ENCODE data around the gene CGB3. TPM values are rescaled to one million over a fixed set of nuclear protein-coding genes. Genes with fewer than 3 reads are reported as not detected.

CGB3 gene
- total RNA-seq, 1 donor from 2014 or later = not detected

- H3K27me3 Mint-ChIP-seq = no peaks in the 10 kb centered on the region
- TF ChIP-seq CTCF (IDR thresholded peaks at IDR 0.05; ENCODE audit: unreplicated experiment) = no peak
- no peak for DNase-seq (ENCODE audit: low spot score, unreplicated experiment)
- no peaks in the 10 kb centered on the region for H3K9me3 Mint-ChIP-seq (ENCODE audit: low read depth)
- peaks cover 6% of the 10 kb centered on the region for H3K4me1 Mint-ChIP-seq (ENCODE audit: low read depth)
- no peak overlapping the region for H3K4me3 Mint-ChIP-seq (ENCODE audit: low read depth)
- no peak overlapping the region for H3K27ac Mint-ChIP-seq
- peaks cover 14% of the 10 kb centered on the region for H3K36me3 Mint-ChIP-seq (ENCODE audit: insufficient read depth)
Measured at GRCh38 chr19:48988286-48988685, 35.8 kb downstream of the CGB3 start.

- H3K4me1 Mint-ChIP-seq (ENCODE audit: low read depth) = peaks cover 5% of the 10 kb centered on the region
- TF ChIP-seq CTCF (IDR thresholded peaks at IDR 0.05; ENCODE audit: unreplicated experiment) = no peak
- H3K9me3 Mint-ChIP-seq (ENCODE audit: low read depth) = no peaks in the 10 kb centered on the region
- no peaks in the 10 kb centered on the region for H3K27me3 Mint-ChIP-seq
- H3K36me3 Mint-ChIP-seq (ENCODE audit: insufficient read depth) = peaks cover 16% of the 10 kb centered on the region
- no peak overlapping the region for H3K4me3 Mint-ChIP-seq (ENCODE audit: low read depth)
- no peak for DNase-seq (ENCODE audit: low spot score, unreplicated experiment)
- no peak overlapping the region for H3K27ac Mint-ChIP-seq
Measured at GRCh38 chr19:48987323-48987722, 36.8 kb downstream of the CGB3 start.

GRCh38 chr19:48986211-48986610, 37.9 kb downstream of the CGB3 start:
- DNase-seq (ENCODE audit: low spot score, unreplicated experiment) = no peak
- TF ChIP-seq CTCF (IDR thresholded peaks at IDR 0.05; ENCODE audit: unreplicated experiment) = no peak
- Mint-ChIP-seq H3K9me3 (ENCODE audit: low read depth) (no peaks in the 10 kb centered on the region), H3K4me1 (ENCODE audit: low read depth) (no peaks in the 10 kb centered on the region), H3K27ac (no peak overlapping the region), H3K27me3 (no peaks in the 10 kb centered on the region), H3K36me3 (ENCODE audit: insufficient read depth) (peaks cover 22% of the 10 kb centered on the region), H3K4me3 (ENCODE audit: low read depth) (no peak overlapping the region)

- no peak for DNase-seq (ENCODE audit: low spot score, unreplicated experiment)
- Mint-ChIP-seq H3K36me3 (ENCODE audit: insufficient read depth) (peaks cover 22% of the 10 kb centered on the region), H3K4me3 (ENCODE audit: low read depth) (no peak overlapping the region), H3K27ac (no peak overlapping the region), H3K27me3 (no peaks in the 10 kb centered on the region), H3K9me3 (ENCODE audit: low read depth) (no peaks in the 10 kb centered on the region), H3K4me1 (ENCODE audit: low read depth) (no peaks in the 10 kb centered on the region)
- TF ChIP-seq CTCF (IDR thresholded peaks at IDR 0.05; ENCODE audit: unreplicated experiment) = no peak
Measured at GRCh38 chr19:48985711-48986110, 38.4 kb downstream of the CGB3 start.

- H3K27ac Mint-ChIP-seq = no peak overlapping the region
- no peak for DNase-seq (ENCODE audit: low spot score, unreplicated experiment)
- H3K4me1 Mint-ChIP-seq (ENCODE audit: low read depth) = no peaks in the 10 kb centered on the region
- no peaks in the 10 kb centered on the region for H3K27me3 Mint-ChIP-seq
- H3K36me3 Mint-ChIP-seq (ENCODE audit: insufficient read depth) = peaks cover 23% of the 10 kb centered on the region
- TF ChIP-seq CTCF (IDR thresholded peaks at IDR 0.05; ENCODE audit: unreplicated experiment) = no peak
- H3K4me3 Mint-ChIP-seq (ENCODE audit: low read depth) = no peak overlapping the region
- H3K9me3 Mint-ChIP-seq (ENCODE audit: low read depth) = no peaks in the 10 kb centered on the region
Measured at GRCh38 chr19:48982280-48982679, 41.9 kb downstream of the CGB3 start.
